CD8-positive, alpha-beta memory T cell (primary cell): ENCODE measurements around the gene MSTN. TPM values are rescaled to one million over a fixed set of nuclear protein-coding genes. Genes with fewer than 3 reads are reported as not detected.

ENCODE experiments used
- CTCF ChIA-PET: fragments of 350-600 bp; sonication (Branson Sonifier 250); formaldehyde crosslinking; loops from one replicate; lab custom pipeline; 2021; ENCODE audit warnings: antibody characterized with exemption; lab: Charles Lee
- POLR2A ChIA-PET: fragments of 350-600 bp; sonication (Branson Sonifier 250); formaldehyde crosslinking; loops from one replicate; lab custom pipeline; 2021; ENCODE audit warnings: antibody characterized with exemption; lab: Charles Lee
- DNase-seq, 5 donors: peaks; one replicate each; pipeline versions ENCODE4 v3.0.0 to v3.0.0-alpha.2; 2020 to 2022; ENCODE audit warnings: mixed read lengths in 1 of 5
- H3K27ac ChIP-seq: one replicate; pipeline ENCODE4 v1.7.0; 2013; ENCODE audit warnings: low read depth, mild to moderate bottlenecking, low read length, moderate library complexity
- H3K27me3 ChIP-seq: 2 replicates; pipeline ENCODE4 v1.7.0; 2013; ENCODE audit warnings: low read length, mild to moderate bottlenecking; ENCODE audit not compliant: insufficient read depth, poor library complexity, severe bottlenecking
- H3K36me3 ChIP-seq: 2 replicates; pipeline ENCODE4 v1.7.0; 2013; ENCODE audit warnings: mild to moderate bottlenecking, low read length, moderate library complexity; ENCODE audit not compliant: insufficient read depth
- H3K4me1 ChIP-seq: 2 replicates; pipeline ENCODE4 v1.7.0; 2013; ENCODE audit warnings: mild to moderate bottlenecking, low read length, moderate library complexity; ENCODE audit not compliant: insufficient read depth
- H3K4me3 ChIP-seq: 2 replicates; pipeline ENCODE4 v1.7.0; 2013; ENCODE audit warnings: mild to moderate bottlenecking, low read length
- H3K9me3 ChIP-seq: 2 replicates; pipeline ENCODE4 v1.7.0; 2013; ENCODE audit warnings: mild to moderate bottlenecking, low read length
- H3K27ac Mint-ChIP-seq, 8 donors: one replicate each; pipeline ENCODE4 v1.8.0; 2020 to 2021; ENCODE audit warnings: mixed read lengths in 8 of 8, mild to moderate bottlenecking in 6 of 8, inconsistent platforms in 3 of 8, moderate library complexity in 3 of 8
- H3K27me3 Mint-ChIP-seq, 2 donors: one replicate each; pipeline ENCODE4 v1.8.0; 2020 to 2021; ENCODE audit warnings: mixed read lengths in 2 of 2, mild to moderate bottlenecking in 1 of 2, moderate library complexity in 1 of 2
- H3K36me3 Mint-ChIP-seq, 3 donors: one replicate each; pipeline ENCODE4 v1.8.0; 2020 to 2021; ENCODE audit warnings: mixed read lengths in 3 of 3, inconsistent platforms in 1 of 3, mild to moderate bottlenecking in 1 of 3
- H3K4me1 Mint-ChIP-seq, 3 donors: one replicate each; pipeline ENCODE4 v1.8.0; 2020 to 2021; ENCODE audit warnings: mixed read lengths in 3 of 3, inconsistent platforms in 1 of 3, mild to moderate bottlenecking in 1 of 3
- H3K4me3 Mint-ChIP-seq, 7 donors: one replicate each; pipeline ENCODE4 v1.8.0; 2020 to 2021; ENCODE audit warnings: mixed read lengths in 7 of 7, mild to moderate bottlenecking in 6 of 7, moderate library complexity in 4 of 7, inconsistent platforms in 2 of 7
- H3K9me3 Mint-ChIP-seq, 5 donors: one replicate each; pipeline ENCODE4 v1.8.0; 2020 to 2022; ENCODE audit warnings: mixed read lengths in 5 of 5, mild to moderate bottlenecking in 3 of 5, moderate library complexity in 2 of 5, inconsistent platforms in 1 of 5
- polyA plus RNA-seq: library from polyadenylated mRNA; unstranded; fragments of 300-500 nt; fragmentation: Illumina TruSeq; gene quantifications from one replicate; pipeline ENCODE4 v1.2.3, GENCODE V29; 2021
- total RNA-seq, 2 experiments: library from RNA; stranded (reverse); gene quantifications; one replicate each; pipeline ENCODE4 v1.2.3, GENCODE V29; 2021

Gene MSTN
- total and polyA plus RNA-seq, 3 experiments from 2014 or later: not detected

DNA sequence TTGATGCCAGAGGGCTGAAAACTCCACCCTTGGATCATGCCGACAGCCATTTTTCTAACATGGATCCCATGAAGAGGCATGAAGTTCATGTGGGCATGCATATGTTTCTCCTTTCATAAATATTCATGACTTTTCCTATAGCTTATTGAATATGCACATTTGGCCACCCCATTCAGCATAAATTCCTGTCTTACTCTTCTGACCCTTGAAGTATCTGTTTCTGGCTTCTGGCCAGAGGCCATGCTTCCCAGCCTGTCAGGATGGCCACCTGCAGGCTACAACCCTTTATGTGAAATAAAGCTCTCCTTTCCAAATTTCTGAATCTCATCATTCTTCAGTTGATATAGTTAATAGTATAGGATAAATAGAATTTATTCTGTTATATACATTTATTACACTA lies 19.6 kb upstream of the MSTN start:
- H3K27me3 ChIP-seq: no peaks in the 10 kb centered on the region
- Mint-ChIP-seq H3K36me3 (peaks cover 0 to 5% (median 0%) of the 10 kb centered on the region in 3 donors), H3K9me3 (no peaks in the 10 kb centered on the region), H3K27me3 (peaks cover 25 to 46% of the 10 kb centered on the region in 2 donors), H3K27ac (no peak overlapping the region), H3K4me3 (no peak overlapping the region), H3K4me1 (no peaks in the 10 kb centered on the region)
- POLR2A ChIA-PET: no interaction called here
- H3K36me3 ChIP-seq: no peaks in the 10 kb centered on the region
- no peaks in the 10 kb centered on the region for H3K9me3 ChIP-seq
- no peak overlapping the region for H3K4me3 ChIP-seq
- H3K4me1 ChIP-seq: no peaks in the 10 kb centered on the region
- no peak for DNase-seq
- CTCF ChIA-PET: no interaction called here
- H3K27ac ChIP-seq: no peak overlapping the region

DNA sequence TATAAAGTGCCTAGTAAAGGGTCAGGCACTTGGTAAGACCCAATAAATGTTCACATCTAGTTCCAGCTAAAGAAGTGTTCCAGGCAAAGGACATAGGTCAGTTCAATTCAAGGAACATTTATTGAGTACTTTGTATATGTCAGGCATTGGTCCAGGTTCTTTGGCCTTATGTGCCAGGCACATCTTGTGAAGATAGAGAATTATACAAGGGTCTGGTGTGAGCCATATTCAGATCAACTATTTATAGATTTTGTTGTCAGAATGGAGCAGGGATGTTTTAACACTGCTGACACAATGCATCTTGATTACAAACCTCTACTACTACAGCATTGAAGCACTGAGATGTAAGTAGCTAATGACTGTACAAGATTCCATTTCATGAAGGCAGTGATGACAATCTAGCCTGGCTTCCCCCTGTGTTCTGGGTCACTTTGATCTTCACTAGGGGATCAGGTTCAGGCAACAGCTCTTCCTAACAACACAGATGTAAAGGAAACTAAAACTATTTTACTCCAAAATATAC lies 18.1 kb upstream of the MSTN start:
- Histone ChIP-seq H3K36me3 (no peaks in the 10 kb centered on the region), H3K4me3 (no peak overlapping the region), H3K27ac (no peak overlapping the region), H3K27me3 (no peaks in the 10 kb centered on the region), H3K9me3 (no peaks in the 10 kb centered on the region), H3K4me1 (no peaks in the 10 kb centered on the region)
- Mint-ChIP-seq H3K27ac (no peak overlapping the region), H3K4me3 (no peak overlapping the region), H3K9me3 (peaks cover 0 to 6% (median 2%) of the 10 kb centered on the region in 5 donors), H3K36me3 (peaks cover 0 to 5% (median 0%) of the 10 kb centered on the region in 3 donors), H3K27me3 (peaks cover 25 to 46% of the 10 kb centered on the region in 2 donors), H3K4me1 (no peaks in the 10 kb centered on the region)
- POLR2A ChIA-PET: no interaction called here
- no peak for DNase-seq
- CTCF ChIA-PET: no interaction called here

DNA sequence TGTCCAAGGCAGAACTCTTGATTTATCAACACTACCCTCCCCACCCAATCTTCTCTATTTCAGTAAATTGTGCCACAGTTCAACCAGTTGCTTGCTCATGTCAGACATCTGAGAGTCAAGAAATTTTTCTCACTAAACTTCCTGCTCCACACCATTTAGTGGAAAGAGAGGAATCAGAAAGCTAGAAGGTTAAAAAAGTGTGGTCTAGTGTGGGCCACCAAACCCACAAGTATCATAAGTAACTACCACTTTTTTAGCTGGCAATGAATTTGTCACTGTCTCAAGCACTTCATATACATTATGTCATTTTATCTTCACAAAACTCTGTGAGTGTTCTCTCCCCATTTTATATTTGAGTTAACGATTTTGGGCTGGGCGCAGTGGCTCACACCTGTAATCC lies 16.6 kb upstream of the MSTN start:
- CTCF ChIA-PET: no interaction called here
- Mint-ChIP-seq H3K36me3 (peaks cover 0 to 5% (median 0%) of the 10 kb centered on the region in 3 donors), H3K27me3 (peaks cover 23 to 48% of the 10 kb centered on the region in 2 donors), H3K9me3 (peaks cover 0 to 10% (median 3%) of the 10 kb centered on the region in 5 donors), H3K4me1 (no peaks in the 10 kb centered on the region), H3K27ac (no peak overlapping the region), H3K4me3 (no peak overlapping the region)
- no peaks in the 10 kb centered on the region for H3K9me3 ChIP-seq
- no peaks in the 10 kb centered on the region for H3K4me1 ChIP-seq
- POLR2A ChIA-PET: no interaction called here
- H3K27me3 ChIP-seq: no peaks in the 10 kb centered on the region
- no peak for DNase-seq
- H3K4me3 ChIP-seq: no peak overlapping the region
- H3K27ac ChIP-seq: no peak overlapping the region
- no peaks in the 10 kb centered on the region for H3K36me3 ChIP-seq

DNA sequence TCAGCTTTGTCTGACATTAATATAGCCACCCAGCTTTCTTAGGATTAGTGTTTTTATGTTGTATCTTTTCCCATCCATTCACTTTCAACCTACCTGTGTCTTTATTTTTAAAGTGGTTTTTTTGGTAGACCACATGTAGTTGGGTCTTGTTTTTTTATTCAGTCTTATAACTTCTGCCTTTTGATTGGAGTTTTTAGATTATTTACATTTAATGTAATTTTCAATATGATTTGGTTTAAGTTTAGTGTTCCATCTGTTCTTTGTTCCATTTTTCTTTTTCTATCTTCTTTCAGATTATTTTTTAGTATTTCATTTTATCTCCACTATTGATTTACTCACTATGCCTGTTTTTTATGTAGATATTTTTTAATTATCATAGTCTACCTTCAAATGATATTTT lies 13.1 kb upstream of the MSTN start:
- no peaks in the 10 kb centered on the region for H3K9me3 ChIP-seq
- H3K27ac Mint-ChIP-seq: no peak overlapping the region
- no peak overlapping the region for H3K4me3 Mint-ChIP-seq
- no peak overlapping the region for H3K4me3 ChIP-seq
- H3K9me3 Mint-ChIP-seq: peaks cover 0 to 10% (median 3%) of the 10 kb centered on the region in 5 donors
- H3K36me3 Mint-ChIP-seq: peaks cover 0 to 5% (median 0%) of the 10 kb centered on the region in 3 donors
- H3K4me1 ChIP-seq: no peaks in the 10 kb centered on the region
- no peak for DNase-seq
- peaks cover 17 to 34% of the 10 kb centered on the region in 2 donors for H3K27me3 Mint-ChIP-seq
- ChIA-PET CTCF (no interaction called here), POLR2A (no interaction called here)
- H3K4me1 Mint-ChIP-seq: no peaks in the 10 kb centered on the region
- H3K27ac ChIP-seq: no peak overlapping the region
- no peaks in the 10 kb centered on the region for H3K36me3 ChIP-seq
- no peaks in the 10 kb centered on the region for H3K27me3 ChIP-seq

DNA sequence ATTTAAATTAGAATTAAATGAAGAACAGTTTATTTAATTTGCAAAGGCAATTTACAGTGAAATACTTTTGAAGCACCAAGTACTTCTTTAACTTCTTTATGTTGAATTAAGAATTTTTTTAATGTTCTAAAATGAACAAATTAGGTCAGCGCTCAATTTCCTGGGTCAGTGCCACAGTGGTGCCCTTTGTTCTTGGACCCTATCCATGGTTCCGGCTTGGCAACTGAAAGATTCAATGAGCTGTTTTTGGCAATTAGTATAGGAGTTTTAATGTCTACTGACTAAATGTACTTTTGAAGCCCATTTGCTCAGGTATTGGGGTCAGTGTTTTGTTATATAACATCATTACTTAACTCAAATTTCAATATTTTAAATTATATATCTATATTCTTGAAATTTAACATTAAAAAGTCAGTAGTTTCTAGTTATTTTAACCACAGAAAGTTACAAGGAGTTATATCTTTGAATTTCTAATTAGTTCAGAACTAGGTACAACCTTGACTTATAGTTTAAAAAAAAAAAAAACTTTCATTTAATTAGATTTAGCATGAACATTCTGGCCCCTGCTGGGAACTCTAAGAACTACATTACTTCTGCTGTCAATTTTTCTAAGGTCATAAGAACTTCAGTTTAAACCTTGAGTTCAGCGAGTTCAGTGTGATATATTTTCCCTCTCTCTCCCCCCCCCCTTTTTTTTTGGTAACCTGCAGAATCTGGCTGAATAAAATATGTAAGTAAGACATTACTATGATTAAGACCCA lies 7.6 kb upstream of the MSTN start:
- no peak overlapping the region for H3K4me3 Mint-ChIP-seq
- H3K9me3 ChIP-seq: no peaks in the 10 kb centered on the region
- no peak overlapping the region for H3K27ac ChIP-seq
- no peaks in the 10 kb centered on the region for H3K27me3 ChIP-seq
- ChIA-PET CTCF (no interaction called here), POLR2A (no interaction called here)
- no peak overlapping the region for H3K27ac Mint-ChIP-seq
- no peak overlapping the region for H3K4me3 ChIP-seq
- H3K4me1 ChIP-seq: no peaks in the 10 kb centered on the region
- peaks cover 1 to 8% of the 10 kb centered on the region in 2 donors for H3K27me3 Mint-ChIP-seq
- no peaks in the 10 kb centered on the region for H3K36me3 ChIP-seq
- peaks cover 0 to 3% (median 0%) of the 10 kb centered on the region in 5 donors for H3K9me3 Mint-ChIP-seq
- H3K4me1 Mint-ChIP-seq: no peaks in the 10 kb centered on the region
- H3K36me3 Mint-ChIP-seq: no peaks in the 10 kb centered on the region
- DNase-seq: peak in 3 of 5 donors; percentile 5 to 33 (median 20)

DNA sequence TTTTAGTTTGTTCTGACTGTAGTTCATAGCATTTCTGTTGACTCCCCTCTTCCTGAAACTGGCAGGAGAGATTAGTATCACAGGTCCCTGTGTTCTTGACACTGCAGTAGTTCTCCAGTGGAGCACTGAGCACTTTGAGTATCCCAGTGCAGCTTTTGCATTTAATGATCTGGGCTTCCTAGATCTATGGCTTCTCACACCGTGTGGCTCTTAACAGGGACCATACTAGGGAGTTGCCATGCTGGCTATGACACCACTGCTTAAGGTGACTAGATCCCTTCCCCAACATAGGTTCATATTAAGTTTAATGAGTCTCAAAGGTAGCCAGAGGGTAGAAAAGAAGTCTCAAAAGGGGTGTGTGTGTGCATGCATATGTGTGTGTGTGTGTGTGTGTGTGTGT lies 6.2 kb upstream of the MSTN start:
- POLR2A ChIA-PET: no interaction called here
- no peaks in the 10 kb centered on the region for H3K4me1 Mint-ChIP-seq
- CTCF ChIA-PET: no interaction called here
- no peak overlapping the region for H3K27ac ChIP-seq
- H3K4me3 ChIP-seq: no peak overlapping the region
- no peaks in the 10 kb centered on the region for H3K9me3 Mint-ChIP-seq
- H3K36me3 Mint-ChIP-seq: no peaks in the 10 kb centered on the region
- no peaks in the 10 kb centered on the region for H3K27me3 ChIP-seq
- DNase-seq: no peak
- H3K27me3 Mint-ChIP-seq: peaks cover 0 to 10% of the 10 kb centered on the region in 2 donors
- no peak overlapping the region for H3K4me3 Mint-ChIP-seq
- no peak overlapping the region for H3K27ac Mint-ChIP-seq
- H3K9me3 ChIP-seq: no peaks in the 10 kb centered on the region
- no peaks in the 10 kb centered on the region for H3K36me3 ChIP-seq
- H3K4me1 ChIP-seq: no peaks in the 10 kb centered on the region

DNA sequence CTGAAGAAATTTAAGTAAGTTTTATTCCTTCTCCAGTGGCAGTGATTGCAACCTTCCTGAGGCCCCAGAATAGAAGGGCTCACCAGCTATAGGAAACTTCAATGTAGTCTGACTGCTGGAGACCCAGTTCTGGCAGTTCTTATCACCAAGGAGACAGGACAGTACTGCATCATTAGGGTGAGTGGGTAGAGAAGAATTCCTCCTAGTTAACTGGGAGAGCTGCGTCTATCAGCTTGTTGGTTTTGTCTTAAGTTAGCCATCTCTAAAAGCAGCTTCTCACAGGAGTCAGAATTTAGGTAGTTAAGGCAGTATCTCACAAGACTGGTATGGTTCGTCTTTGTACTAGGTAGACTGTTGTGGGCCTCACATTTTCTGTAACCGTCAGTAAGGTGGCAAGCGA lies 3.3 kb upstream of the MSTN start:
- Histone ChIP-seq H3K4me1 (no peaks in the 10 kb centered on the region), H3K9me3 (no peaks in the 10 kb centered on the region), H3K27ac (no peak overlapping the region), H3K27me3 (no peaks in the 10 kb centered on the region), H3K4me3 (no peak overlapping the region), H3K36me3 (no peaks in the 10 kb centered on the region)
- peaks cover 0 to 6% of the 10 kb centered on the region in 2 donors for H3K27me3 Mint-ChIP-seq
- no peak overlapping the region for H3K27ac Mint-ChIP-seq
- no peak for DNase-seq
- ChIA-PET POLR2A (no interaction called here), CTCF (no interaction called here)
- no peak overlapping the region for H3K4me3 Mint-ChIP-seq
- H3K36me3 Mint-ChIP-seq: no peaks in the 10 kb centered on the region
- no peaks in the 10 kb centered on the region for H3K4me1 Mint-ChIP-seq
- H3K9me3 Mint-ChIP-seq: no peaks in the 10 kb centered on the region

DNA sequence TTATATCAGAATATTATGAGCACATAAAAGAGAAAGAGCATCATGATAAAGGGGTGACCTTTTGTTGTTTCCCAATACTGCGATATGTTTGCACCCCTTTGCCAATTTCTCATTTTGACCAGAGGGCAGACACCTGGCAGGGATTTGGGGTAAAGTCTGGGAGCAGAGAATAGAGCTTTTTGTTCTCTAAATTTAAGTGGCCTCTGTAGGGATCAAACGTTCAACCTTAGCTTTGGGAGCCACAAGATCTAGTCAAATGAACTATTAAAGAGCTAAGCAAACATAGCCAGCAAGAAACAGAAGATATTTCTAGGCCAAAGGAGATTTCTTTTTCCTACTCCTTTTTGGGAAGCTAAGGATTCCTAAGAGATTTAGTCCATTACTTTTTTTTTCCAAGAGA lies 1.1 kb upstream of the MSTN start:
- H3K27ac ChIP-seq: no peak overlapping the region
- H3K4me1 Mint-ChIP-seq: no peaks in the 10 kb centered on the region
- H3K36me3 ChIP-seq: no peaks in the 10 kb centered on the region
- ChIA-PET CTCF (no interaction called here), POLR2A (no interaction called here)
- H3K27ac Mint-ChIP-seq: no peak overlapping the region
- peaks cover 0 to 3% of the 10 kb centered on the region in 2 donors for H3K27me3 Mint-ChIP-seq
- no peaks in the 10 kb centered on the region for H3K9me3 Mint-ChIP-seq
- no peaks in the 10 kb centered on the region for H3K36me3 Mint-ChIP-seq
- H3K4me1 ChIP-seq: no peaks in the 10 kb centered on the region
- H3K4me3 Mint-ChIP-seq: no peak overlapping the region
- no peak for DNase-seq
- H3K9me3 ChIP-seq: no peaks in the 10 kb centered on the region
- no peaks in the 10 kb centered on the region for H3K27me3 ChIP-seq
- no peak overlapping the region for H3K4me3 ChIP-seq
